GM20000 (cell line): Measurements from ENCODE around the gene AGAP1.

ENCODE experiments used
- DNase-seq: peaks from one replicate; pipeline ENCODE4 v3.0.0; 2012; ENCODE audit warnings: low spot score
- TF ChIP-seq, protein P1 (sequence below): IDR thresholded peaks from 2 replicates; pipeline ENCODE4 v1.5.1; 2012; ENCODE audit warnings: mild to moderate bottlenecking, control low read depth; ENCODE audit errors: extremely low read depth, missing control alignments

AGAP1 gene

DNA sequence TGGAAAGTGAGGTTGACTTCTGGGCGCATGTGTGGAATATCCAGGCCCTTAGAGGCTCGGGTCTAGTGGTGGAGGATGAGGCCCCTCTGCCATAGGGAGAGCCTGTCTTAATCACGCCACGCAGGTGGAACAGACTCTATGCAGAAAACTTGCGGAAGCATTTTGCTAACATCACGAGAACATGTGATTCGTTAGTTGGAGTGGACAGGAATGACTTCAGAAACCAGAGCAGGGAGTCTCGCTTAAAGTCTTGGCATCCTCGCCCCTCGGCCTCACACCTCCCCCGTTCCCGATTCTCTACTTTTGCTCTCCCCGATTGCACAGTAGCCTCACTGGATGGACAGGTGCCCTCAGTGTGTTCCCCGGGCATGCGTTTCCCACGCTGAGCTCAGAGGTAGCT is 340.9 kb downstream of the AGAP1 start:
- TF ChIP-seq, protein P1, sequence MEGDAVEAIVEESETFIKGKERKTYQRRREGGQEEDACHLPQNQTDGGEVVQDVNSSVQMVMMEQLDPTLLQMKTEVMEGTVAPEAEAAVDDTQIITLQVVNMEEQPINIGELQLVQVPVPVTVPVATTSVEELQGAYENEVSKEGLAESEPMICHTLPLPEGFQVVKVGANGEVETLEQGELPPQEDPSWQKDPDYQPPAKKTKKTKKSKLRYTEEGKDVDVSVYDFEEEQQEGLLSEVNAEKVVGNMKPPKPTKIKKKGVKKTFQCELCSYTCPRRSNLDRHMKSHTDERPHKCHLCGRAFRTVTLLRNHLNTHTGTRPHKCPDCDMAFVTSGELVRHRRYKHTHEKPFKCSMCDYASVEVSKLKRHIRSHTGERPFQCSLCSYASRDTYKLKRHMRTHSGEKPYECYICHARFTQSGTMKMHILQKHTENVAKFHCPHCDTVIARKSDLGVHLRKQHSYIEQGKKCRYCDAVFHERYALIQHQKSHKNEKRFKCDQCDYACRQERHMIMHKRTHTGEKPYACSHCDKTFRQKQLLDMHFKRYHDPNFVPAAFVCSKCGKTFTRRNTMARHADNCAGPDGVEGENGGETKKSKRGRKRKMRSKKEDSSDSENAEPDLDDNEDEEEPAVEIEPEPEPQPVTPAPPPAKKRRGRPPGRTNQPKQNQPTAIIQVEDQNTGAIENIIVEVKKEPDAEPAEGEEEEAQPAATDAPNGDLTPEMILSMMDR = no peak
- DNase-seq = no peak

DNA sequence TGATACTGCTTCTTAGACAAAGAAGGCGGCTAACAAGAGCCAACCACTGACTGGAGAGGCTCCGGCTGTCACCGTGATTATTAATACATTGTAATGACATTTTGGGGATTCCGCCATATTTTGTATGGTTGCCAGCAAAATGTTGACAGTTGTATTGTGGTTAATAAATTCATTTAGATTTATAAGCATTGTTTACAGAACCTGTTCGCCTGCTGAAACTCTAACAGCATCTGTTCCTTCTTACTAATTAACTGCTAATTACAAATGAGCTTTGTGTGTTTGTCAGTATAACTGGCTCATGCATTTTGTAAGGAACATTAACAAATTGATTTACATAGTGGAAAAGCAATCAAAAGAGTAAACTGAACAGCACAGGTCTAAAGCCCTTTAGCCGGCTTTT is 342.0 kb downstream of the AGAP1 start:
- TF ChIP-seq, protein P1 = no peak
- DNase-seq = no peak

DNA sequence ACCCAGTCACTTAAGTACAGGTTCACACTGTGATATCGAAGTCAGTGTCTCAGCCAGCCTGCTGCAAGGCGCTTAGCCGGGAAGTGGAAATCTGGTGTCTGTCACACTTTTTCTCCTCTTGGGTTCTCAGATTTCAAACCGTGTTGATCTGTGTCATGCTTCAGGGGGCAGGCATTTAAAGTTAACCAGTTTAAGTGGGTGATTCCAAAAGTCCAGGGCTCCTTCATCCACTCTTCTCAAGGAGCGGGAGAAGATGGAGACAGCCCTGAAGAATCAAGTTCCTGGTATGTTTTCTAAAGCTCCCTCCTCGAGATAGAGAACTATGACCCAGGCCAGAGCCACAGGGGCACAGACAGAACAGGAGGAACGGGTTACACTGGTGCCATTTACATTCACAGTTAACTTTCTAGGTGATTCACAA is 342.7 kb downstream of the AGAP1 start:
- no peak for DNase-seq
- TF ChIP-seq, protein P1 = no peak

DNA sequence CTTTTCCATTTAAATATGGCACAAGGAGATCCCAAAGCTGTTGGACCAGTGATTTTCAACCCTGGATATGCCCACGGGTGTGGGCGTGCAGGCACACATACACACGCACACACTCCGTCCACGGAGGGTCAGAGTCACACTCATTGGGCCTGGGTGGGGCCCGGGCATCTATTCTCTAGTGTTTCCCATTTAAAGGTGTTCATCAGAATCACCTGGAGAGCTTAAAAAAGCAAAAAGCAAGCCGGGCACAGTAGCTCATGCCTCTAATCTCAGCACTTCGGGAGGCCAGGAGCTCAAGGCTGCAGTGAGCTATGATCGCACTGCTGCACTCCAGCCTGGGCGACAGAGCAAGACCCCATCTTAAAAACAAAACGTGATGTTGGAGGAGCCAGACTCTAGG is 345.4 kb downstream of the AGAP1 start:
- DNase-seq = no peak
- TF ChIP-seq, protein P1 = no peak

DNA sequence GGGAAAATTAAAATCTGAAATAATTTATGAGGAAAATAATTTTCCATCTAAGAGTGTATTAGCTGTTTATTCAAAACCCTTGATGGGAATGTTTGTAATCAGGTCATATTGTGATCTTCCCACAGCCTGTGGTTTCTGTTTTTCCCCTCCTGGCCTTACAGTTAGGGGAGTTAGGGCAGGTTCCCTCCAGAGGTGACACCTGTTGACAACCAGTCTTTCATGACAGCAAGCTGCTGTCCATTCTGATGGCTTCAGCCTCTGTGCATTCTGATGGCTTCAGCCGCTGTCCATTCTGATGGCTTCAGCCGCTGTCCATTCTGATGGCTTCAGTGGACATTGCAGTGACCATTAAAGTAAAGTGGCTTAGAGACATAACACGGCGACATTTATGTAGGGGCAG is 346.1 kb downstream of the AGAP1 start:
- TF ChIP-seq, protein P1 = no peak
- no peak for DNase-seq

DNA sequence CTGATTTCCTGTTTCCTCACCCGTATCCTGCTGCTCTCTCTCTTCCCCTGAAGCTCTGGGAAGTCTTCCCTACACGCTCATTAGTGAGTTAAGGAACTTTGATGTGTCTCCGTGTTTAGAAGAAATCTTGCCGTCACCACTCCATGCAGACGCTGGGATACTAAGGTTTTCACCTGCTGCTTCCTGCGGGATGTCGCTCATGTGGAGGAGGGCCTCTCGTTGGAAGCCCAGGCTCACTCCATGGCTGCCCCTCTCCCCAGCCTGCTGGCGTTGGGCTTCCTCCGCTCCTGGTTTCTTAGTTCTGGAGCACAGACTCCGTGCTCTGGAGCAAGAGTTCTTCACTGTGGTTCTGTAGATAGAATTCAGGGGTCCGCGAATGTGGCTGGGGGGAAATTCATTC is 348.0 kb downstream of the AGAP1 start:
- TF ChIP-seq, protein P1 = no peak
- DNase-seq = no peak

DNA sequence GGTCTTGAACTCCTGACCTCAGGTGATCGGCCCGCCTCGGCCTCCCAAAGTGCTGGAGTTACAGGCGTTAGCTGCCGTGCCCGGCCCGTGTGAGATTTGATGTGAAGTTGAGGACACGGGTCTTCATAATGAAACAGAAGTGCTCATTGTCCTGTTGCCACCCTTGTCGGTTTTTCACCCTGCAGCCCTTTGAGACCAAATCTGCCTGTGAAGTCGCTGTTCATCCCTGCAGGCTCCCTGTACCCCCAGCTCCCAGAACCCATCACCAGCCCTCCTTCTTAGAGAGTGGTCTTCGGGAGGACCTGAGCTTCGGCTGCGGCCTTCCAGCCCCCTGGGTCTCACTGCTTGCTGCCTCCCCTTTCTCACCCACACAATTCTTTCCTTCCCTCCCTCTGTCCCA is 349.1 kb downstream of the AGAP1 start:
- DNase-seq = no peak
- TF ChIP-seq, protein P1 = no peak
